Measurements from ENCODE around the gene BRAT1. TPM values are rescaled to one million over a fixed set of nuclear protein-coding genes. Genes with fewer than 3 reads are reported as not detected.

The BRAT1 gene
- total and polyA plus RNA-seq, 7 donors = 9.6 to 25.9 (median 20.0) TPM

DNA sequence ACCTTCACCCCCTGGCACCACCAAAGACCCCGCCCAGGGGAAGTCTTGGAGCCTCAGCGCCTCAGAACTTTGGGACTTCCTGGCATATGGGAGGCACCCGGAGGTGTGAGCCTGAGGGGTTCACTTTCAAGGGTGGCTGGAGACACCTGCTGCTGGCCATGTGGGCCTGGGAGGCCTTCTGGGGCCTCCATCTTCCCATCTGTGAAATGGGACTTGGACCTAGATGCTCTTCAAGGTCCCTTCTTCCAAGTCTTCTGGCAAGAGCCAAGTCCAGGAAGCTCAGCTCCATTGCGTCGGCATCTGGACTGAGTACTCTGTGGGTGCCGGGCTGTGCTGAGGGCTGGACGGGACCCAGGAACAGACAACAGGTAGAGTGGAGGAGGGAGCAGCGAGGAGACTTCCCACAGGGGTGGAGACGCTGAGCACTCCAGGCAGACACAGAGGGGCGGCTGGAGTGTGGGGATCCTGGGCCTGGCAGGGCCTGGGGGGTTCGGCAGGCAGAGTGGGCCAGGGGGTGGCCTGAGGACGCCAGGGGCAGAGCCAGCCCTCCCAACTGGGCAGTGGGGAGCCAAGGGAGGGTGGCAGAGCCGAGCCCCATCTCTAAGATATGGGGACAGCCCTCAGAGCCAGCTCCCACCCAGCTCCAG, 45.1 kb downstream of the BRAT1 start:
- intact Hi-C loops (cut with DNase I) = no loop called here
- Histone ChIP-seq H3K27ac (peak overlapping the region in 2 of 4 donors; percentile 26 to 49), H3K4me3 (no peak overlapping the region), H3K36me3 (no peaks in the 10 kb centered on the region), H3K9me3 (no peaks in the 10 kb centered on the region), H3K4me1 (peaks cover 0 to 16% (median 10%) of the 10 kb centered on the region in 4 donors), H3K27me3 (no peaks in the 10 kb centered on the region)
- no peak for TF ChIP-seq POLR2AphosphoS5 (IDR thresholded peaks at IDR 0.05)
- TF ChIP-seq, protein P1, sequence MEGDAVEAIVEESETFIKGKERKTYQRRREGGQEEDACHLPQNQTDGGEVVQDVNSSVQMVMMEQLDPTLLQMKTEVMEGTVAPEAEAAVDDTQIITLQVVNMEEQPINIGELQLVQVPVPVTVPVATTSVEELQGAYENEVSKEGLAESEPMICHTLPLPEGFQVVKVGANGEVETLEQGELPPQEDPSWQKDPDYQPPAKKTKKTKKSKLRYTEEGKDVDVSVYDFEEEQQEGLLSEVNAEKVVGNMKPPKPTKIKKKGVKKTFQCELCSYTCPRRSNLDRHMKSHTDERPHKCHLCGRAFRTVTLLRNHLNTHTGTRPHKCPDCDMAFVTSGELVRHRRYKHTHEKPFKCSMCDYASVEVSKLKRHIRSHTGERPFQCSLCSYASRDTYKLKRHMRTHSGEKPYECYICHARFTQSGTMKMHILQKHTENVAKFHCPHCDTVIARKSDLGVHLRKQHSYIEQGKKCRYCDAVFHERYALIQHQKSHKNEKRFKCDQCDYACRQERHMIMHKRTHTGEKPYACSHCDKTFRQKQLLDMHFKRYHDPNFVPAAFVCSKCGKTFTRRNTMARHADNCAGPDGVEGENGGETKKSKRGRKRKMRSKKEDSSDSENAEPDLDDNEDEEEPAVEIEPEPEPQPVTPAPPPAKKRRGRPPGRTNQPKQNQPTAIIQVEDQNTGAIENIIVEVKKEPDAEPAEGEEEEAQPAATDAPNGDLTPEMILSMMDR (IDR thresholded peaks at IDR 0.05) = no peak
- TF ChIP-seq POLR2A (IDR thresholded peaks at IDR 0.05) = no peak
- TF ChIP-seq EP300 (IDR thresholded peaks at IDR 0.05) = no peak
- DNase-seq = no peak
- WGBS, 2 donors = 87 to 88% methylated on average over 13 of the region's 13 CpGs

DNA sequence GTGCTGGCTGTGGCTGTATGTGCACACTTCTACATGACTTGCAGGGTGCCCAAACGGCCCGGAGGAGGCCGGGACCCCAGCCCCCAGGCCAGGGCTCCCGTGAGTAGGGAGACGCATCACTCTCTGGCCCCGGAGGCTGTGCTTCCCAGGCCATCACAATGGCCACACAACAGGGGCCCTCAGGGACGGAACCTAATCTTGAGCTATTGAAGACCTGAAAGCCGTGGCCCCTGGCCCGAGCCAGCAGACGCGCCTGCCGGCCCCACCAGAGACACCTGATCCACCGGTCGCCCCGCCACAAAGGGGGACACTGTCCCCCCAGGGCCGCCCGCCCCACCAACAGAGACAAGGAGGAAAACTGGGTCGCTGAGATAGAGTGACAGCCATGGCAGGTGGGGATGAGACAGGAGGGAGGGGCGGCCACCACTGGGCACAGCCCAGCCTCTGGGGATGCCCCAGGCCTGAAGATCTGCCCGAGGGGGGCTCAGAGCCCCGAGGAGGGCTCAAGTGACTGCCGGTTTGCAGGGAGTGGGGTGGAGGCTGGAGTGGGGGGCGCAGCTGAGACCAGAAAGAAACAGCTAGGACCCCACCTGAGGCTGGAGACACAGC, 45.9 kb downstream of the BRAT1 start:
- no peak overlapping the region for H3K27ac ChIP-seq
- no peaks in the 10 kb centered on the region for H3K36me3 ChIP-seq
- H3K27me3 ChIP-seq = no peaks in the 10 kb centered on the region
- peaks cover 0 to 16% (median 10%) of the 10 kb centered on the region in 4 donors for H3K4me1 ChIP-seq
- 77 to 84% methylated on average over 23 of the region's 23 CpGs for WGBS, 2 donors
- intact Hi-C loops (cut with DNase I) = no loop called here
- DNase-seq = no peak
- no peak overlapping the region for H3K4me3 ChIP-seq
- no peaks in the 10 kb centered on the region for H3K9me3 ChIP-seq
- TF ChIP-seq, protein P1 (IDR thresholded peaks at IDR 0.05) = no peak
- TF ChIP-seq POLR2AphosphoS5 (IDR thresholded peaks at IDR 0.05) = no peak
- no peak for TF ChIP-seq EP300 (IDR thresholded peaks at IDR 0.05)
- TF ChIP-seq POLR2A (IDR thresholded peaks at IDR 0.05) = no peak

DNA sequence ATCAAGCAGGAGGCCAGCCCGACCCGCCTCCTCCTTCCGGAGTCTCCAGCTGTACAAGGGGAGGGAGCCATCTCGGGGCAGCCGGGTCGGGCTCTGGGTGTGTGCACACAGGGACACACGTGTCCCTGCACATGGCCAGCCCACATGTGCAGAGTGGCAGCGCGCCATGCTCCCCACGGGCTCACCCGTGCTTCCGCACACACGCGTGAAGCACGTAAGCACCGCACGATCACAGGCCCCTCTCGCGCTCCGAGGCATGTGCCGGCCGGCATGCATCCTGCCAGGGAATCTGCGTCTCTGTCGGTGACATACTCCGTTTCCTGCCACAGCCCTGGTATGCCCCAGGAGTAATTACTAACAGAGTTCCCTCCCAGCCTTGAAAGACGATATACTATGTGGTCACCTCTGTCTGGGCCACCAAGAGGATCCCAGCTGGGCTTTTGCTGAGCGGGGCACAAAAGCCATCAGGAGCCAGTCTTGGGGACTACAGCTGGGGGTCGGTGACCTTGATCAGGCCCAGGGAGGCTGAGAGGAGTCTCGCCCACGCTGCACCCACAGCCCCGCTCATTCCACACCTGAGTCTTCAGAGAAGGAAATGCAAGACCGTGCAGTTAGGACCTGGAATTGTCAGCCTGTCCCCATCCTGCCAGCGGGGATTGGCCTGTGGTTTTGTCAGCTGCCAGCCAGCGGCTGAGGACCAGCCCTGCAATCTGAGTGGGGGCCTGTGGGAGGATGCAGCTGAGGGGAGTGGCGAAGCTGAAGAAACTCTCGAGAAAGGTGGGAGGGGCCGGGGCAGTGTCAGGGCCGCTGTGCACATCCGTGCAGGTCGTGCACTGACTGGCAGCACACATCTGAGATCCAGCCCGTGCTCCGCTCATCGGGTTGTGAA, 46.8 kb downstream of the BRAT1 start:
- peak overlapping the region in 3 of 4 donors; percentile 24 to 39 (median 31) for H3K27ac ChIP-seq
- no peaks in the 10 kb centered on the region for H3K36me3 ChIP-seq
- H3K4me1 ChIP-seq = peaks cover 0 to 16% (median 10%) of the 10 kb centered on the region in 4 donors
- no peaks in the 10 kb centered on the region for H3K27me3 ChIP-seq
- 43 to 64% methylated on average over 43 of the region's 43 CpGs for WGBS, 2 donors
- intact Hi-C loops (cut with DNase I) = no loop called here
- peak; percentile 84 for DNase-seq
- H3K9me3 ChIP-seq = no peaks in the 10 kb centered on the region
- no peak for TF ChIP-seq EP300 (IDR thresholded peaks at IDR 0.05)
- peak in 3 of 4 donors; percentile 22 to 57 (median 23) for TF ChIP-seq POLR2AphosphoS5 (IDR thresholded peaks at IDR 0.05)
- no peak overlapping the region for H3K4me3 ChIP-seq

DNA sequence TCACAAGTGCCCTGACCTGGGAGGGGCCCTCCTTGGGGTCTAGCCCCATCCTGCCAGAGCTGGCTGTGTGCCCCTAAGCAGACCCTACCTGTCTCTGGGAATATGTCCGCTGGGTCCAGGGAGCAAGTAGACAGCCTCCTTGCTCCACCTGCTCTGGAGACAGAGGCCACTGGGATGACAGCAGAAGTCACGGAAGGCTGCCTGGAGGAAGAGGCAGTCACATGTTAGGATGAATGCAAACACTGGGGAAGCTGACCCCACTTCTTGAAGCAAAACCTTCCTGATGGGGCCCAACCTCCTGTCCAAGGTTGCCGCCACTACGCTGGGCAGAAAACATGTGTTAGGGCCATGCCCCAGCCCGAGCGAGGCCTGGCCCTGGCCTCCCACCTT, 47.4 kb downstream of the BRAT1 start:
- H3K36me3 ChIP-seq = no peaks in the 10 kb centered on the region
- intact Hi-C loops (cut with DNase I) = no loop called here
- 79 to 88% methylated on average over 6 of the region's 6 CpGs for WGBS, 2 donors
- TF ChIP-seq EP300 (IDR thresholded peaks at IDR 0.05) (no peak), POLR2AphosphoS5 (IDR thresholded peaks at IDR 0.05) (no peak), POLR2A (IDR thresholded peaks at IDR 0.05) (no peak)
- TF ChIP-seq, protein P1 (IDR thresholded peaks at IDR 0.05) = no peak
- H3K9me3 ChIP-seq = no peaks in the 10 kb centered on the region
- no peaks in the 10 kb centered on the region for H3K27me3 ChIP-seq
- peaks cover 0 to 16% (median 10%) of the 10 kb centered on the region in 4 donors for H3K4me1 ChIP-seq
- H3K4me3 ChIP-seq = no peak overlapping the region
- H3K27ac ChIP-seq = peak overlapping the region in 1 of 4 donors; percentile 24
- DNase-seq = no peak

Data from sigmoid colon (tissue), 7 donors.